ENCODE results near the gene SRSF7. TPM values are rescaled to one million over a fixed set of nuclear protein-coding genes. Genes with fewer than 3 reads are reported as not detected.
"Not testable (repeated sequence)": the region's sequence is repeated elsewhere in the genome, so short reads cannot be mapped to it uniquely, and the experiment has no call there.

Gene SRSF7
- total and polyA plus RNA-seq, 11 donors, result 28.1 to 101 (median 43.9) TPM

DNA sequence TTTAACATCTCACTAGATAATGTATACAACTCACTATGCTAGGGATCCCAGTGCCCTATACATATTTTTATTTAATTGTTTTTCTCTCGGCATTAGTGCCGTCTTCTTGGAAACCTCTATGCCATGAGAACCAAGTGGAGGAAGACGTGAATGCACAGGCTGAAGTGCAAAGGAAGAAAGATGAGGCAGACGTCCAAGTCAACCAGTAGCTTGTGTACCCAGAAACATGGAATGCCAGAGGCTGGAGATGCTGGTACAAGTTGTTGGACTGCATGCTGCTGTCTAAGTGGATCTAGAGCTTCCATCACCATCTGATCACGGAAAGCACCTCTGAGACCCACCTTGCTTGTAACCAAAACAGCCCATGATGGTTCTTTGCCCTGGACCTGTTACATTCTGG, 14.4 kb upstream of the SRSF7 start:
- TF ChIP-seq, protein P1, sequence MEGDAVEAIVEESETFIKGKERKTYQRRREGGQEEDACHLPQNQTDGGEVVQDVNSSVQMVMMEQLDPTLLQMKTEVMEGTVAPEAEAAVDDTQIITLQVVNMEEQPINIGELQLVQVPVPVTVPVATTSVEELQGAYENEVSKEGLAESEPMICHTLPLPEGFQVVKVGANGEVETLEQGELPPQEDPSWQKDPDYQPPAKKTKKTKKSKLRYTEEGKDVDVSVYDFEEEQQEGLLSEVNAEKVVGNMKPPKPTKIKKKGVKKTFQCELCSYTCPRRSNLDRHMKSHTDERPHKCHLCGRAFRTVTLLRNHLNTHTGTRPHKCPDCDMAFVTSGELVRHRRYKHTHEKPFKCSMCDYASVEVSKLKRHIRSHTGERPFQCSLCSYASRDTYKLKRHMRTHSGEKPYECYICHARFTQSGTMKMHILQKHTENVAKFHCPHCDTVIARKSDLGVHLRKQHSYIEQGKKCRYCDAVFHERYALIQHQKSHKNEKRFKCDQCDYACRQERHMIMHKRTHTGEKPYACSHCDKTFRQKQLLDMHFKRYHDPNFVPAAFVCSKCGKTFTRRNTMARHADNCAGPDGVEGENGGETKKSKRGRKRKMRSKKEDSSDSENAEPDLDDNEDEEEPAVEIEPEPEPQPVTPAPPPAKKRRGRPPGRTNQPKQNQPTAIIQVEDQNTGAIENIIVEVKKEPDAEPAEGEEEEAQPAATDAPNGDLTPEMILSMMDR (IDR thresholded peaks at IDR 0.05), result no peak
- no peak for TF ChIP-seq POLR2A (IDR thresholded peaks at IDR 0.05)

DNA sequence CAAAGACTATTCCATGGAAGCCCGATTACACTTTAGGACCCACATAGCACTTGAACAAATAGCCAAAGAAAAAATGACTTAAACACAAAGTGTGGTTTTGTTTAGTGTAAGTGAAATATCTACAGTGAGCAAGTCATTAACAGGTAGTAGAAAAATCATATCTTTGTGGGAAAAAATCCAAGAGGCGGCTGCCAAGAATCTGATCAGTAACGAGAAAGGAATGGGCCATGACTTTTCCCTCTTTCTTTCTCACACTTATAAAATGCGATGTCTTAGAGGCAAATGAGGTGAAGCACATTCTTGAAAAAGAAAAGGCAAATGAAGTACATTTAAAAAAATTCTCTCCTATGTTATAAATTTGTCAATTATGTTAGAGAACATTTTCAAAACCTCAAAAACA, 14.0 kb upstream of the SRSF7 start:
- Histone ChIP-seq H3K36me3 (no peaks in the 10 kb centered on the region), H3K9me3 (no peaks in the 10 kb centered on the region), H3K27me3 (no peaks in the 10 kb centered on the region), H3K4me3 (no peak overlapping the region), H3K4me1 (no peaks in the 10 kb centered on the region), H3K27ac (no peak overlapping the region)
- no peak for ATAC-seq
- intact Hi-C loops (cut with DNase I), result no loop called here
- no peak for DNase-seq
- WGBS, 4 donors, result 69 to 74% (median 73%) methylated on average over 4 of the region's 4 CpGs
- TF ChIP-seq, protein P1 (IDR thresholded peaks at IDR 0.05), result no peak
- TF ChIP-seq POLR2A (IDR thresholded peaks at IDR 0.05), result no peak

More for the DNA sequence above, 14.4 kb upstream of the SRSF7 start:
- intact Hi-C loops (cut with DNase I), result no loop called here
- 88 to 93% (median 90%) methylated on average over 5 of the region's 5 CpGs for WGBS, 4 donors
- Histone ChIP-seq H3K4me3 (no peak overlapping the region), H3K27ac (no peak overlapping the region), H3K4me1 (no peaks in the 10 kb centered on the region), H3K27me3 (no peaks in the 10 kb centered on the region), H3K9me3 (no peaks in the 10 kb centered on the region), H3K36me3 (no peaks in the 10 kb centered on the region)
- ATAC-seq, result no peak
- no peak for DNase-seq

DNA sequence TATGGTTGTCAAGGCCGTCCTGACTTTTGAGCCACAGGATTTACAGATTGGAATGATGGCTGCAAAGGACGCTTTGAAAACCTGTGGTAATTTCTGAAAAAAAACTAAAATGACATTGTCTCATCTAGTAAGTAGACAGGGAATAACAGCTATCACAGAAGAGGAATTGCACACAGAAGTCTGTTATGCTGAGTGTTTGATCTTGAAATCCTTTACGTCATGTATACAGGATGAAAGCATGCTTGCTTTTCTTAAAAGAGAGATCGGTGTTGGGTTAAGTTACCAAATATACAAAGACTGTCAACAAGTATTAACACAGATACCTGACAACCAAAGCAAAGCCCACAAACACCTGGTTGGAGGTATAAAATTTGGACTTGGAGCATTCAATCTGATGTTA, 12.6 kb upstream of the SRSF7 start:
- intact Hi-C loops (cut with DNase I), result no loop called here
- no peak for ATAC-seq
- H3K9me3 ChIP-seq, result no peaks in the 10 kb centered on the region
- no peaks in the 10 kb centered on the region for H3K4me1 ChIP-seq
- no peaks in the 10 kb centered on the region for H3K36me3 ChIP-seq
- TF ChIP-seq, protein P1 (IDR thresholded peaks at IDR 0.05), result no peak
- TF ChIP-seq POLR2A (IDR thresholded peaks at IDR 0.05), result no peak
- DNase-seq, result no peak
- no peaks in the 10 kb centered on the region for H3K27me3 ChIP-seq
- no peak overlapping the region for H3K27ac ChIP-seq
- 92 to 99% (median 95%) methylated on average over 4 of the region's 4 CpGs for WGBS, 4 donors
- H3K4me3 ChIP-seq, result no peak overlapping the region

DNA sequence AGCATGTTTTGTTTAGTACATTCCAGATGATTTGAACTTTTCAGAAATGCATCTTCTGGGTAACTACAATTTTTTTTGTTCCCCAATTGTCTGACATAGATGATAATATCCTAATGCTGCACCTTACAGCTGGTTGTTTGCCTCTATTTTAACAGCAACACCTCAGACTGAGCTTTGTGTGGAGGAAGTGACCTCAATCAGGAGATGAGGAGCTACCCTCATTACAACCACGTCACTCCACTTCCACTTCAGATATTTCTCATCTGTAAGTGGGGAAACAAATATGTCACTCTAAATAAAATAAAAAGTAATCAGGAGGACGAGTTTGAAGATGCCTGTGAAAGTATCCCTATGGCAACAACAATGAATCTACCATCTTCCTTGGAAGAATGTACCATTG, 12.1 kb upstream of the SRSF7 start:
- H3K27ac ChIP-seq, result no peak overlapping the region
- no peaks in the 10 kb centered on the region for H3K27me3 ChIP-seq
- H3K36me3 ChIP-seq, result no peaks in the 10 kb centered on the region
- WGBS, 4 donors, result 69 to 81% (median 72%) methylated on average over 2 of the region's 2 CpGs
- DNase-seq (no peak), ATAC-seq (no peak)
- intact Hi-C loops (cut with DNase I), result no loop called here
- no peak overlapping the region for H3K4me3 ChIP-seq
- no peaks in the 10 kb centered on the region for H3K4me1 ChIP-seq
- TF ChIP-seq, protein P1 (IDR thresholded peaks at IDR 0.05), result no peak
- no peak for TF ChIP-seq POLR2A (IDR thresholded peaks at IDR 0.05)
- H3K9me3 ChIP-seq, result no peaks in the 10 kb centered on the region

DNA sequence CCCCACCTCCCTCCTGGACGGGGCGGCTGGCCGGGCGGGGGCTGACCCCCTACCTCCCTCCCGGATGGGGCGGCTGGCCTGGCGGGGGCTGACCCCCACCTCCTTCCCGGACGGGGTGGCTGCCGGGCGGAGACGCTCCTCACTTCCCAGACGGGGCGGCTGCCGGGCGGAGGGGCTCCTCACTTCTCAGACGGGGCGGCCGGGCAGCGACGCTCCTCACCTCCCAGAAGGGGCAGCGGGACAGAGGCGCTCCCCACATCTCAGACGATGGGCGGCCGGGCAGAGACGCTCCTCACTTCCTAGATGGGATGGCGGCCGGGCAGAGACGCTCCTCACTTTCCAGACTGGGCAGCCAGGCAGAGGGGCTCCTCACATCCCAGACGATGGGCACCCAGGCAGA, 4.7 kb upstream of the SRSF7 start:
- H3K36me3 ChIP-seq; intact Hi-C loops (cut with DNase I); DNase-seq; H3K27ac ChIP-seq; ATAC-seq; H3K9me3 ChIP-seq; H3K27me3 ChIP-seq; H3K4me3 ChIP-seq: not testable (repeated sequence)
- H3K4me1 ChIP-seq, result peaks cover 0 to 22% (median 2%) of the 10 kb centered on the region in 12 donors
- 91 to 97% (median 97%) methylated on average over 10 to 31 of the region's 31 CpGs for WGBS, 4 donors
